ENCODE measurements around the gene PPP2R2B.

DNA sequence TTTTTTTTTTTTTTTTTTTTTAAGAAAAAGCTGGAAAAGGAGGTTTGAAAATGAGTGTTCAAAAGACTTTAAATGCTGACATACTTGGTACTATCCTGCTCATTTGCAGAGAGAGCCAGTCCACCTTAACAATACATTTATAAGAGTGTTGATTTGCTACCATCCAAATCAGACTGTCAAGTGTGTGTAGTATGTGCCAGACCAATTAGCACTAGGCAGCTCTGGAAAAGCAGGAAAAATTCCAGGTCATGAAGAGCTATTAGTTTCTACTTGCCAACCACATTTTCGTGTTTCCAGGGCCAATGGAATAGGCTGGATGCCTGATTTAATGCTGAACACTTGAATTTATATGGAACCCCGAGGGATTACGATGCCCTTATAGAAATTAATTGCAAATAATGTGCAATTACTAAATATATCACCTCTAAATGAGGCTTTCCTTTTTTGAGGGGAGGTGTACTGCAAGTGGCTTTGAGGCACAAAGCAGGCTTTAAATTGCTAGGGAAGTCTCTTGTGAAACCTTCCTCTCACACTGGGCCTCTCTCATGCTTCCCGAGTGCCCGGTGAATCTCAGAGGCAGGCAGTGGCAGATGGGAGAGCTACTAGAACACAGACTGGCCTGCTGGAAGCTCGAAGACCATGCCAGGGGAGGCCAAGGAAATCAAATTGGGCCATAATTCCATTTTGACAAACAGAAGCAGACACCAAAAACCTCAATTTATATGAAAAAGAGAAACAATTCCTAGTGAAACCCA, 178.7 kb downstream of the PPP2R2B start:
- TF ChIP-seq, protein P1, sequence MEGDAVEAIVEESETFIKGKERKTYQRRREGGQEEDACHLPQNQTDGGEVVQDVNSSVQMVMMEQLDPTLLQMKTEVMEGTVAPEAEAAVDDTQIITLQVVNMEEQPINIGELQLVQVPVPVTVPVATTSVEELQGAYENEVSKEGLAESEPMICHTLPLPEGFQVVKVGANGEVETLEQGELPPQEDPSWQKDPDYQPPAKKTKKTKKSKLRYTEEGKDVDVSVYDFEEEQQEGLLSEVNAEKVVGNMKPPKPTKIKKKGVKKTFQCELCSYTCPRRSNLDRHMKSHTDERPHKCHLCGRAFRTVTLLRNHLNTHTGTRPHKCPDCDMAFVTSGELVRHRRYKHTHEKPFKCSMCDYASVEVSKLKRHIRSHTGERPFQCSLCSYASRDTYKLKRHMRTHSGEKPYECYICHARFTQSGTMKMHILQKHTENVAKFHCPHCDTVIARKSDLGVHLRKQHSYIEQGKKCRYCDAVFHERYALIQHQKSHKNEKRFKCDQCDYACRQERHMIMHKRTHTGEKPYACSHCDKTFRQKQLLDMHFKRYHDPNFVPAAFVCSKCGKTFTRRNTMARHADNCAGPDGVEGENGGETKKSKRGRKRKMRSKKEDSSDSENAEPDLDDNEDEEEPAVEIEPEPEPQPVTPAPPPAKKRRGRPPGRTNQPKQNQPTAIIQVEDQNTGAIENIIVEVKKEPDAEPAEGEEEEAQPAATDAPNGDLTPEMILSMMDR (IDR thresholded peaks at IDR 0.05; ENCODE audit: low read depth, low read length), result no peak
- TF ChIP-seq POLR2A (IDR thresholded peaks at IDR 0.05; ENCODE audit: extremely low read depth, insufficient read length) (no peak), MYC (IDR thresholded peaks at IDR 0.05; ENCODE audit: low read depth, low read length) (no peak)
